Mesendoderm (in vitro differentiated cells): ENCODE results near the gene FGFBP1.
A peak's percentile ranks its signal among the peaks of the same experiment; 100 is the strongest.

ENCODE experiments used
- DNase-seq: peaks from one replicate; pipeline ENCODE4 v3.0.0; 2013
- H2AK5ac ChIP-seq: 2 replicates; pipeline ENCODE4 v1.6.1; 2013; ENCODE audit warnings: low read length, inconsistent platforms
- H2BK120ac ChIP-seq: 2 replicates; pipeline ENCODE4 v1.6.1; 2013; ENCODE audit warnings: low read depth, mild to moderate bottlenecking, low read length, moderate library complexity, mixed read lengths
- H2BK15ac ChIP-seq: replicated peaks from 2 replicates; pipeline ENCODE4 v1.6.1; 2013; ENCODE audit warnings: low read depth, mild to moderate bottlenecking, moderate library complexity
- H2BK5ac ChIP-seq: 2 replicates; pipeline ENCODE4 v1.6.1; 2013; ENCODE audit warnings: low read length, inconsistent platforms
- H3K18ac ChIP-seq: 2 replicates; pipeline ENCODE4 v1.6.1; 2013; ENCODE audit warnings: mild to moderate bottlenecking, low read length, mixed read lengths
- H3K23ac ChIP-seq: one replicate; pipeline ENCODE4 v1.6.1; 2013; ENCODE audit warnings: low read length
- H3K27ac ChIP-seq: 2 replicates; pipeline ENCODE4 v1.5.1; 2013; ENCODE audit warnings: low read depth, mild to moderate bottlenecking, inconsistent platforms, low read length, moderate library complexity
- H3K27me3 ChIP-seq: 2 replicates; pipeline ENCODE4 v1.6.1; 2013; ENCODE audit warnings: low read length, control low read depth, mild to moderate bottlenecking, inconsistent platforms; ENCODE audit not compliant: insufficient read depth, poor library complexity
- H3K36me3 ChIP-seq: 2 replicates; pipeline ENCODE4 v1.6.1; 2013; ENCODE audit warnings: low read length, inconsistent platforms; ENCODE audit not compliant: control insufficient read depth, insufficient read depth
- H3K4ac ChIP-seq: one replicate; pipeline ENCODE4 v1.6.1; 2013; ENCODE audit warnings: low read depth, mild to moderate bottlenecking, low read length, moderate library complexity
- H3K4me1 ChIP-seq: 2 replicates; pipeline ENCODE4 v1.6.1; 2013; ENCODE audit warnings: low read depth, low read length, inconsistent platforms; ENCODE audit not compliant: control insufficient read depth
- H3K4me2 ChIP-seq: 2 replicates; pipeline ENCODE4 v1.6.1; 2013; ENCODE audit warnings: low read length
- H3K4me3 ChIP-seq: 2 replicates; pipeline ENCODE4 v1.5.1; 2013; ENCODE audit warnings: mild to moderate bottlenecking, low read length
- H3K56ac ChIP-seq: one replicate; pipeline ENCODE4 v1.6.1; 2013; ENCODE audit warnings: low read length
- H3K79me1 ChIP-seq: 2 replicates; pipeline ENCODE4 v1.6.1; 2013; ENCODE audit warnings: low read length, inconsistent platforms
- H3K79me2 ChIP-seq: 2 replicates; pipeline ENCODE4 v1.6.1; 2013; ENCODE audit warnings: mild to moderate bottlenecking, low read length; ENCODE audit not compliant: control insufficient read depth, insufficient read depth
- H3K9ac ChIP-seq: 2 replicates; pipeline ENCODE4 v1.6.1; 2013; ENCODE audit warnings: low read length, inconsistent platforms
- H4K5ac ChIP-seq: one replicate; pipeline ENCODE4 v1.6.1; 2013; ENCODE audit warnings: low read length
- H4K8ac ChIP-seq: one replicate; pipeline ENCODE4 v1.6.1; 2013; ENCODE audit warnings: low read depth, mild to moderate bottlenecking, control low read depth, low read length, moderate library complexity
- WGBS: extraction: QIAGEN DNeasy Blood & Tissue Kit; methylation state at CpG from one replicate; pipeline ENCODE4 v1.1.7; 2013; ENCODE audit warnings: low lambda C conversion rate, missing lambda C conversion rate; ENCODE audit not compliant: insufficient coverage; ENCODE audit errors: extremely low coverage; 5-methylcytosine and 5-hydroxymethylcytosine counted together

The FGFBP1 gene

GRCh38 chr4:15914736-15915135, 23.8 kb downstream of the FGFBP1 start:
- Histone ChIP-seq H3K36me3 (no peaks in the 10 kb centered on the region), H3K79me2 (no peaks in the 10 kb centered on the region), H4K8ac (no peak overlapping the region), H3K27me3 (no peaks in the 10 kb centered on the region), H2BK120ac (no peak overlapping the region), H3K27ac (no peak overlapping the region), H3K56ac (no peak overlapping the region), H3K4me1 (peaks cover 7% of the 10 kb centered on the region), H2BK15ac (no peak overlapping the region), H3K4me3 (no peak overlapping the region), H3K23ac (no peak overlapping the region), H3K4me2 (no peak overlapping the region), H3K4ac (no peak overlapping the region), H2AK5ac (no peak overlapping the region), H3K9ac (no peak overlapping the region), H3K79me1 (no peaks in the 10 kb centered on the region), H2BK5ac (no peak overlapping the region), H4K5ac (no peak overlapping the region), H3K18ac (no peak overlapping the region)
- no CpG with 5 or more reads among the region's 2 CpGs for WGBS
- DNase-seq, result no peak

DNA sequence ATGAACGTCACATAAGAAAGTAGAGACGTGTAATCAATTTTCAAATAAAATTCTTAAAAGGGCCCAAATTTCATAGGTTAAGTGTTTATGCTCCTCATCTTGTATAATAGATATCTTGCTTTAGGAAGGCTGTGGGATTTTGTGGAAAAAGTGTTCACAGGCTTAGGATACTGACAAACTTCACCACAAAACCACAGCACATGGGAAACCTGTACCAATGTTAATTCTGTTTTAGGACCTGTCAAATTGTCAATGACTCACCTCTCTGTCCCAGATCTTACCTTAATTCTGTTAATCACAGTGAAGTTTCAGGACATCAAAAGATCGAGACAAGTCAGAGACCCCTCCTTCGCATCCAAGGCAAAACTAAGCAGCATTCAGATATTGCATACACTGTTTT, 24.2 kb downstream of the FGFBP1 start:
- Histone ChIP-seq H2BK120ac (no peak overlapping the region), H2BK5ac (no peak overlapping the region), H3K23ac (no peak overlapping the region), H3K4me1 (peaks cover 7% of the 10 kb centered on the region), H3K79me1 (no peaks in the 10 kb centered on the region), H3K4me2 (no peak overlapping the region), H3K27ac (no peak overlapping the region), H3K4me3 (no peak overlapping the region), H4K5ac (no peak overlapping the region), H3K18ac (no peak overlapping the region), H3K4ac (no peak overlapping the region), H3K27me3 (no peaks in the 10 kb centered on the region), H3K36me3 (no peaks in the 10 kb centered on the region), H3K79me2 (no peaks in the 10 kb centered on the region), H3K9ac (no peak overlapping the region), H2BK15ac (no peak overlapping the region), H4K8ac (no peak overlapping the region), H2AK5ac (no peak overlapping the region), H3K56ac (no peak overlapping the region)
- no peak for DNase-seq
- WGBS, result no CpG with 5 or more reads among the region's 4 CpGs

- Histone ChIP-seq H3K27ac (no peak overlapping the region), H3K4me1 (peaks cover 7% of the 10 kb centered on the region), H3K56ac (no peak overlapping the region), H3K4ac (no peak overlapping the region), H4K8ac (no peak overlapping the region), H3K23ac (no peak overlapping the region), H4K5ac (no peak overlapping the region), H3K79me1 (no peaks in the 10 kb centered on the region), H3K4me3 (no peak overlapping the region), H3K27me3 (no peaks in the 10 kb centered on the region), H2BK120ac (no peak overlapping the region), H3K18ac (no peak overlapping the region), H2AK5ac (no peak overlapping the region), H2BK15ac (no peak overlapping the region), H2BK5ac (no peak overlapping the region), H3K4me2 (no peak overlapping the region), H3K36me3 (no peaks in the 10 kb centered on the region), H3K79me2 (no peaks in the 10 kb centered on the region), H3K9ac (no peak overlapping the region)
- DNase-seq, result peak; percentile 50
- WGBS, result no CpG with 5 or more reads among the region's 2 CpGs
Measured at GRCh38 chr4:15913631-15913970, 24.9 kb downstream of the FGFBP1 start.

- Histone ChIP-seq H3K4me3 (no peak overlapping the region), H2BK120ac (no peak overlapping the region), H2AK5ac (no peak overlapping the region), H3K4me2 (no peak overlapping the region), H3K4me1 (peaks cover 7% of the 10 kb centered on the region), H3K9ac (no peak overlapping the region), H3K79me1 (no peaks in the 10 kb centered on the region), H2BK5ac (no peak overlapping the region), H3K4ac (no peak overlapping the region), H3K27me3 (no peaks in the 10 kb centered on the region), H3K23ac (no peak overlapping the region), H2BK15ac (no peak overlapping the region), H3K36me3 (no peaks in the 10 kb centered on the region), H3K27ac (no peak overlapping the region), H4K8ac (no peak overlapping the region), H3K79me2 (no peaks in the 10 kb centered on the region), H3K18ac (no peak overlapping the region), H3K56ac (peak overlapping the region; percentile 49), H4K5ac (no peak overlapping the region)
- peak; percentile 64 for DNase-seq
- WGBS, result no CpG with 5 or more reads among the region's 8 CpGs
Measured at GRCh38 chr4:15912961-15913630, 25.4 kb downstream of the FGFBP1 start.

- no peak overlapping the region for H2BK120ac ChIP-seq
- H3K18ac ChIP-seq, result no peak overlapping the region
- no peaks in the 10 kb centered on the region for H3K79me2 ChIP-seq
- no peaks in the 10 kb centered on the region for H3K36me3 ChIP-seq
- peaks cover 7% of the 10 kb centered on the region for H3K4me1 ChIP-seq
- no peaks in the 10 kb centered on the region for H3K27me3 ChIP-seq
- DNase-seq, result no peak
- H3K27ac ChIP-seq, result no peak overlapping the region
- H3K56ac ChIP-seq, result peak overlapping the region; percentile 56
- no peaks in the 10 kb centered on the region for H3K79me1 ChIP-seq
- H4K8ac ChIP-seq, result no peak overlapping the region
- H2BK15ac ChIP-seq, result no peak overlapping the region
- WGBS, result no CpG with 5 or more reads among the region's 7 CpGs
- no peak overlapping the region for H3K4me2 ChIP-seq
- no peak overlapping the region for H3K4ac ChIP-seq
- no peak overlapping the region for H3K9ac ChIP-seq
- no peak overlapping the region for H3K4me3 ChIP-seq
- no peak overlapping the region for H3K23ac ChIP-seq
- peak overlapping the region; percentile 45 for H2BK5ac ChIP-seq
- peak overlapping the region; percentile 74 for H2AK5ac ChIP-seq
- H4K5ac ChIP-seq, result no peak overlapping the region
Measured at GRCh38 chr4:15912236-15912635, 26.3 kb downstream of the FGFBP1 start.
